ENCODE results near the gene FADS2.

- no peak for TF ChIP-seq CTCF (IDR thresholded peaks at IDR 0.05; ENCODE audit: low read depth, low read length)
- no peak for TF ChIP-seq EZH2phosphoT487 (IDR thresholded peaks at IDR 0.05; ENCODE audit: low read depth)
Measured at GRCh38 chr11:61913699-61914395, 85.7 kb downstream of the FADS2 start.

All from OCI-LY3 (cell line).